K562 (cell line): ENCODE results near the gene PRKAR1B. TPM values are rescaled to one million over a fixed set of nuclear protein-coding genes. Genes with fewer than 3 reads are reported as not detected.
A peak's percentile ranks its signal among the peaks of the same experiment; 100 is the strongest.

ENCODE experiments used
- ATAC-seq: fragments of 200-7000 bp; cut with Tn5 transposase; 3 replicates; pipeline ENCODE4 v1.9.1; 2020; ENCODE audit warnings: moderate library complexity
- BruUV-seq: library from RNA; stranded (reverse); fragments of 400-500 nt; replicated peaks from 2 replicates; lab custom pipeline; 2021; lab: Mats Ljungman, UMichigan
- CTCF ChIA-PET: fragments of 300-600 bp; formaldehyde crosslinking; extraction: SDS; loops from one replicate; lab custom pipeline; 2021; ENCODE audit warnings: low intra/inter-chr PET ratio; lab: Yijun Ruan, JAX
- POLR2A ChIA-PET: fragments of 300-600, 350-650 bp; sonication (Branson Sonifier 250); formaldehyde crosslinking; extraction: SDS; loops from one replicate; lab custom pipeline; 2021; ENCODE audit warnings: antibody characterized with exemption, inconsistent platforms; lab: Yijun Ruan, JAX
- DNase-seq, 4 experiments: peaks; one replicate each; pipeline versions ENCODE4 v3.0.0 to v3.0.0-alpha.2; 2011 to 2018; ENCODE audit warnings: low spot score in 3 of 4, mixed read lengths in 3 of 4; ENCODE audit errors: extremely low read depth in 1 of 4
- FAIRE-seq: peaks from 2 replicates; lab custom pipeline; 2011; peaks lifted over from hg19 to GRCh38; lab: Jason Lieb, UNC
- H2AFZ ChIP-seq: 2 replicates; pipeline ENCODE4 v1.6.0; 2011; ENCODE audit warnings: low read depth, low read length, control low read depth, inconsistent platforms
- H3K27ac ChIP-seq: fragments of 200-600 bp; 3 replicates; pipeline ENCODE4 v1.8.0; 2011; ENCODE audit warnings: low read depth, mild to moderate bottlenecking, control low read depth, inconsistent platforms, low read length, moderate library complexity, mixed read lengths; ENCODE audit errors: extremely low read depth
- H3K27me3 ChIP-seq, 2 experiments: fragments of 300-600 bp in 1 of 2; 2 replicates in 1 of 2; 3 replicates in 1 of 2; pipeline versions ENCODE4 v1.6.0 to v1.8.0; 2011; ENCODE audit warnings: inconsistent platforms in 2 of 2, low read length in 2 of 2, mild to moderate bottlenecking in 1 of 2, mixed read lengths in 1 of 2, moderate library complexity in 1 of 2; ENCODE audit not compliant: control insufficient read depth in 2 of 2, insufficient read depth in 2 of 2
- H3K36me3 ChIP-seq: fragments of 300-600 bp; 3 replicates; pipeline ENCODE4 v1.8.0; 2011; ENCODE audit warnings: mild to moderate bottlenecking, low read length, inconsistent platforms; ENCODE audit not compliant: control insufficient read depth, insufficient read depth
- H3K4me1 ChIP-seq, 2 experiments: fragments of 200-600 bp in 1 of 2; replicated peaks in 1 of 2; 2 replicates in 1 of 2; 3 replicates in 1 of 2; pipeline versions ENCODE4 v1.5.1 to v1.8.0; 2011; ENCODE audit warnings: inconsistent platforms in 2 of 2, low read length in 2 of 2, mild to moderate bottlenecking in 1 of 2, mixed read lengths in 1 of 2, moderate library complexity in 1 of 2; ENCODE audit not compliant: control insufficient read depth in 2 of 2, insufficient read depth in 2 of 2
- H3K4me2 ChIP-seq: 2 replicates; pipeline ENCODE4 v1.6.1; 2011; ENCODE audit warnings: low read length, control low read depth, inconsistent platforms, mixed read lengths; ENCODE audit not compliant: insufficient read depth
- H3K4me3 ChIP-seq: fragments of 200-600 bp; sonication (generic), shearing (Covaris generic); 2 replicates; pipeline ENCODE4 v1.5.1; 2016; ENCODE audit warnings: control low read depth, inconsistent platforms
- H3K79me2 ChIP-seq: fragments of 200-600 bp; 3 replicates; pipeline ENCODE4 v1.8.0; 2011; ENCODE audit warnings: low read length, inconsistent platforms; ENCODE audit not compliant: control insufficient read depth, insufficient read depth
- H3K9ac ChIP-seq, 2 experiments: 2 replicates each; pipeline versions ENCODE4 v1.6.0 to v1.6.1; 2011; ENCODE audit warnings: low read depth in 2 of 2, low read length in 2 of 2, control low read depth in 1 of 2, inconsistent platforms in 1 of 2, mild to moderate bottlenecking in 1 of 2, mixed read lengths in 1 of 2; ENCODE audit not compliant: insufficient read depth in 1 of 2
- H3K9me1 ChIP-seq: one replicate; pipeline ENCODE4 v1.6.0; 2011; ENCODE audit warnings: inconsistent platforms, mild to moderate bottlenecking, low read length, moderate library complexity; ENCODE audit not compliant: control insufficient read depth, insufficient read depth
- H3K9me3 ChIP-seq: replicated peaks from 2 replicates; pipeline ENCODE4 v1.5.1; 2011; ENCODE audit warnings: low read depth, low read length, inconsistent platforms; ENCODE audit not compliant: control insufficient read depth, insufficient read depth
- H4K20me1 ChIP-seq: replicated peaks from 2 replicates; pipeline ENCODE4 v1.6.1; 2011; ENCODE audit warnings: low read length, inconsistent platforms, mixed read lengths; ENCODE audit not compliant: control insufficient read depth, insufficient read depth
- AFF4 ChIP-seq: sonication (generic); formaldehyde crosslinking; IDR thresholded peaks from 2 replicates; pipeline ENCODE4 v1.8.0; 2023; ENCODE audit warnings: mild to moderate bottlenecking, missing genetic modification reagents
- BCOR ChIP-seq: fragments of 450-650 bp; IDR thresholded peaks from 2 replicates; pipeline ENCODE4 v1.6.1; 2016
- CBX3 ChIP-seq, 2 experiments: IDR thresholded peaks; 1 replicate in 1 of 2; 2 replicates in 1 of 2; pipeline ENCODE4 v1.6.1; 2012; ENCODE audit warnings: inconsistent platforms in 2 of 2, low read length in 2 of 2, borderline replicate concordance in 1 of 2, control low read depth in 1 of 2
- CLOCK ChIP-seq: fragments of 250-450 bp; sonication (Bioruptor Pico); IDR thresholded peaks from 2 replicates; pipeline ENCODE4 v1.4.0; 2020; ENCODE audit warnings: mild to moderate bottlenecking, moderate library complexity, borderline replicate concordance
- JUNB ChIP-seq: fragments of 450-650 bp; formaldehyde crosslinking; conservative IDR thresholded peaks from 2 replicates; pipeline ENCODE4 v1.4.0; 2020; ENCODE audit warnings: mild to moderate bottlenecking
- KDM1A ChIP-seq, 2 experiments: fragments of 450-650 bp; IDR thresholded peaks; 2 replicates each; pipeline ENCODE4 v1.6.1; 2016; ENCODE audit warnings: mild to moderate bottlenecking in 2 of 2
- MBD2 ChIP-seq: sonication (generic); IDR thresholded peaks from 2 replicates; pipeline ENCODE4 v1.6.1; 2016; ENCODE audit warnings: low read depth, borderline replicate concordance
- TBP ChIP-seq: optimal IDR thresholded peaks from 2 replicates; pipeline ENCODE3; 2011; ENCODE audit warnings: low read depth, low read length, improper control_type of control experiment
- TRIM28 ChIP-seq: fragments of 450-650 bp; IDR thresholded peaks from 2 replicates; pipeline ENCODE4 v1.6.1; 2017
- ZNF75A ChIP-seq: fragments of 450-650 bp; formaldehyde crosslinking; IDR thresholded peaks from 2 replicates; pipeline ENCODE4 v1.4.0; 2020; ENCODE audit warnings: mild to moderate bottlenecking
- WGBS: fragments of 100-300 bp; shearing (Covaris generic); methylation state at CpG from one replicate; pipeline ENCODE4 v1.1.6; 2016; ENCODE audit warnings: low coverage, mixed read lengths; ENCODE audit not compliant: insufficient coverage; ENCODE audit errors: missing lambda C conversion rate; 5-methylcytosine and 5-hydroxymethylcytosine counted together
- in situ Hi-C: fragments of 300-500 bp; cut with MboI; formaldehyde crosslinking; loops from 4 replicates; pipeline ENCODE4 v1.15.0; 2018; ENCODE audit warnings: inconsistent platforms, mixed read lengths
- intact Hi-C: fragments of 100-400 bp; cut with micrococcal nuclease; formaldehyde crosslinking; loops from 2 replicates; pipeline ENCODE4 v1.14.2; 2022
- polyA plus RNA-seq, 8 experiments: library from polyadenylated mRNA; depleted of rRNA in 4 of 8; stranded (reverse) in 5 of 8; unstranded in 3 of 8; fragments of >200 nt; fragmentation: Nextera tagmentation in 2 of 8; fragmentation: Illumina TruSeq in 1 of 8; extraction: Ambion mirVana in 2 of 8; extraction: Trizol in 1 of 8; gene quantifications; 2 replicates each; pipeline versions ENCODE4 v1.2.1 to v1.2.3, GENCODE V29; 2011 to 2014; ENCODE audit warnings: inconsistent platforms in 1 of 8, missing spikeins in 1 of 8
- total RNA-seq, 7 experiments: library from RNA; depleted of rRNA in 6 of 7; stranded (reverse); fragments of >200 nt in 6 of 7; fragmentation: Illumina TruSeq in 2 of 7; extraction: Trizol in 2 of 7; gene quantifications; 2 replicates each; pipeline versions ENCODE4 v1.2.1 to v1.2.3, GENCODE V29; 2011 to 2021; ENCODE audit warnings: low replicate concordance in 1 of 7

PRKAR1B gene
- total and polyA plus RNA-seq, 9 of the 15 experiments (the other 6 are each of a cell fraction or from before 2014, with no cell fraction given) = 0.99 to 30.5 (median 12.7) TPM

GRCh38 chr7:587767-588166 lies 139.3 kb downstream of the PRKAR1B start (continued):
- TF ChIP-seq AFF4 = no peak
- no peak for TF ChIP-seq JUNB (CRISPR knock-in tag)
- no peak for TF ChIP-seq MBD2
- TF ChIP-seq ZNF75A (CRISPR knock-in tag) = no peak
- TF ChIP-seq TBP = no peak

- H3K9me3 ChIP-seq = peaks cover 10% of the 10 kb centered on the region; the same call in 1 of the 2 replicates
- H3K4me2 ChIP-seq = no peak overlapping the region
- no TSS peak for BruUV-seq
- intact Hi-C loops (no loop called here), in situ Hi-C loops (no loop called here)
- no peak for TF ChIP-seq CLOCK (CRISPR knock-in tag)
- peak in 1 of 2 experiments; percentile 19; a peak in 2 of 4 replicates for TF ChIP-seq KDM1A (IDR thresholded peaks at IDR 0.05)
- TF ChIP-seq TRIM28 = 0 out of 2 replicates have a peak, but pooled peaks have one; percentile 46
- TF ChIP-seq BCOR = peak; percentile 72
- TF ChIP-seq CBX3 (IDR thresholded peaks at IDR 0.05; ENCODE audit: borderline replicate concordance in 1 of 2, low read length in 2 of 2) = peak in 1 of 2 experiments; percentile 27; a peak in 1 of 3 replicates
- ATAC-seq (no peak), DNase-seq (no peak), FAIRE-seq (no peak)
- H3K4me3 ChIP-seq = no peak overlapping the region
- H3K9ac ChIP-seq = no peak overlapping the region
- H3K9me1 ChIP-seq = no peaks in the 10 kb centered on the region
- H3K27me3 ChIP-seq = no peaks in the 10 kb centered on the region
- H3K4me1 ChIP-seq = peaks cover 12 to 45% of the 10 kb centered on the region in 2 experiments; a peak in 4 of 5 replicates
- H3K79me2 ChIP-seq = peaks cover 2% of the 10 kb centered on the region; the same call in 1 of the 3 replicates
- no peaks in the 10 kb centered on the region for H4K20me1 ChIP-seq
- 96% methylated on average over 4 of the region's 4 CpGs for WGBS
- no peak overlapping the region for H3K27ac ChIP-seq
- H3K36me3 ChIP-seq = peaks cover 43% of the 10 kb centered on the region
- ChIA-PET POLR2A (interaction anchor here (0.6 to 0.9 kb wide), 2 partner anchors 18 to 24 kb away, joined by 3 to 5 read pairs; no protein-coding TSS in a partner anchor), CTCF (no interaction called here)
- no peak overlapping the region for H2AFZ ChIP-seq
These were observed 140.6 kb downstream of the PRKAR1B start for GRCh38 chr7:586494-586893.
